ENCODE measurements around the gene AURKB. TPM values are rescaled to one million over a fixed set of nuclear protein-coding genes. Genes with fewer than 3 reads are reported as not detected.
"Not testable (repeated sequence)": the region's sequence is repeated elsewhere in the genome, so short reads cannot be mapped to it uniquely, and the experiment has no call there.

AURKB gene
- total RNA-seq, 1 experiment from 2014 or later: 81.3 TPM

- DNase-seq (ENCODE audit: low read depth): no peak
Observed at GRCh38 chr17:8189041-8189710, 21.2 kb downstream of the AURKB start.

GRCh38 chr17:8188263-8188839 is 22.0 kb downstream of the AURKB start:
- no peak for DNase-seq (ENCODE audit: low read depth)

GRCh38 chr17:8187517-8188262 is 22.7 kb downstream of the AURKB start:
- DNase-seq (ENCODE audit: low read depth): peak; percentile 100

DNA sequence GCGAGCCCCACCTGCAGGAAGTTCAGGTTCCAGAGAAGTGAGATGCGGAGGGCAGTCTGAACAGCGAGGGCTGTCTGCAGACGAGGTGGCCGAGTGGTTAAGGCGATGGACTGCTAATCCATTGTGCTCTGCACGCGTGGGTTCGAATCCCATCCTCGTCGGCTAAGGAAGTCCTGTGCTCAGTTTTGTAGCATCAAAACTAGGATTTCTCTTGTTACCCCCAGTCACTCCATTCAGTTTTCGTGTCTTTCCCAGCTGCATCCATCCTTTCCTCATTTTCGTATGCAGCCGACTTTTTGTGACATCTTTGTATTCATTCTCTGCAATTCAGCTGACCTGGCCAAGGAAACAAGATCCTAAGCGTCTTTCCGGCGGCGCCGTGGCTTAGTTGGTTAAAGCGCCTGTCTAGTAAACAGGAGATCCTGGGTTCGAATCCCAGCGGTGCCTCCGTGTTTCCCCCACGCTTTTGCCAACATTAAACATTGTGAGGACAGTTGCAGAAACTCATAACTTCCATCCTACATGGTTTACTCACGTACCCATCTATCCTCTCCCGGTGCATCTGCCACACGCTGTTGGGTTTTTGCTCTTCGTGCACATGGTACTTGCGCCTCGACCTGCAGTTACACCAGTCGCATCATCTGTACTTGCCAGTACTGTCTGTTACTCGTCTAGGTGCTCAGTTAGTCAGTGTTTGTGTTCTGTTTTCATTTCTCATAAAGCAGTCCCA is 23.4 kb downstream of the AURKB start:
- peak; percentile 95 for DNase-seq (ENCODE audit: low read depth)

- DNase-seq (ENCODE audit: low read depth): no peak
Observed at GRCh38 chr17:8186446-8186786, 24.0 kb downstream of the AURKB start.

DNA sequence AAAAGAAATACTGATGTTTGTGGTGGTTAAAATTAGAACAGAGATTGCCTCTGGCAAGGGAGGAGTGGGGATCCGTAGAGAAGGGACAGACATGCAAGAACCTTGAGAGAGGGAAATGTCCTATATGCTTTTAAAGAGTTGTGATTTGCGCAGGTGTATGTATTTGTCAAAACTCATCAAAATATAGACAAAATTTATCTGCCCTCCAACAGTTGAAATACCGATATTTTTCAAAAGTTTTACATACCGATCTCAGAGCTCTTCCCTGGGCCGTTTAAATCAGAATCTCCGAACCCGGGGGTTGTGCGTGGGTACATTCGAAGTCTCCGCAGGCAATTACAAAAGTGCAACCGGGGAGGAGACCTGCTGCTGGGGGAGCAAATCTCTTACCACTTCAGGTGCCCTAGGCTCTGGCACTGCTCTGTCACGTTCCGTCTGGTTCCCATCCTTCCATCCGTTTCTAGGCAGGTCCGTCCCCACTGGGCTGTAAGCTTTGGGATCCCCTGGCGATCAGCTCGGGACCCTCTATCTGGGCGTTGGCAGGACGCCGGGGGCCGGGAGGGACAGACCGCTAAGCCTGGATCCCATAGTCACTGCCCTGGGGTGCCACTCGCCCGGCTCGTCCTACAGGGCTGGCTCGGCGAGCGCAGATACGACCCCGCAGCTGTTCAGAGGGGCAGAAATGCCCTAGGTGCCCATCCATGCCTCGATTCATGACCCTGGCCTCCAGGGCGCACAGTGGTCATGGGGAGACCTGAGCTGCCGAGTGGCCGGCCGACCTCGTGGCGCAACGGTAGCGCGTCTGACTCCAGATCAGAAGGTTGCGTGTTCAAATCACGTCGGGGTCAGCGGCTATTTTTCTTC is 24.6 kb downstream of the AURKB start:
- DNase-seq (ENCODE audit: low read depth): peak; percentile 75

GRCh38 chr17:8176998-8177731 is 33.2 kb downstream of the AURKB start:
- no peak for DNase-seq (ENCODE audit: low read depth)

- peak; percentile 75 for DNase-seq (ENCODE audit: low read depth)
Observed at GRCh38 chr17:8176197-8176940, 34.0 kb downstream of the AURKB start, which contains the start of gene TMEM107. Gene TMEM107 (minus strand): TSS chr17:8176380. CDS start chr17:8176286, 94 bp downstream.

DNA sequence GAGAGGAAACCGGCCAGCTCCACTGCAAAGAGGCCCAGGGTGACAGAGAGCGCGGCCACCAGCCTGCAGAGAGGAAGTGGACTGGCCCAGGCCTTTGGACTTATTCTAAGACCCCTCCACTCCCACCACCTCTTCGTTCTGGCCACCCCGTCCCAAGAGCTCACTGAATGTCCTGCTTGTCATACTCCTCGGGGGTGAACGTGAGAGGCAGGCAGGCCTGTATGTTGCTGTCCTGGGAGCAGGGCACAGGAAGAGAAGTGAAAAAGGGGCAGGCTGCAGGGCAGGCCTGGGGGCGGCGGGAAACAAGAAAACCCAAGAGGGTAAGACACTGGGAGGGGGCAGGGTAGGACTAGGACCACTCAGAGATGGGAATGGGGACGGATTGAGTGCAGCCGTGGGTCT is 34.6 kb downstream of the AURKB start:
- DNase-seq (ENCODE audit: low read depth): no peak

DNA sequence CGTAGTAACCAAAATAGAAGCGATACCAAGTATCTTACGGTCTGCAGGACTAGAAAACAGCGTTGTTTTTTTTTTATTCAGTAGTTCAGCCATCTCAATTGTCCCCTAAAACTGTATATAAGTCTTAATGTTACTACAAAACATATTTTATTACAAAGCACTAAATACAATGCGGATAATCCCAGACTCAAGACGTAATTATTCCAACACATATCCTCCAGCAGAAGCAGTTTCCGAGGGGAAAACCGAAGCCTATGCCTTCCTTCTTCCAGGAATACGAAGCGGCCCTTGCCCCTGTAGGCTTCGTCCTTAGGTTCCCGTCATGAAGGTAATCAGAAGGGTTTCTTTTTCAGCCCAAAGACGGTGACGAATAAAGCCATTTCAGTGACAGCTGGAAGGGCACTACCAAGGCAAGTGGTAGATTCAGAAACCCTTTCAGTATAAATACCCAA is 36.5 kb downstream of the AURKB start:
- no peak for DNase-seq (ENCODE audit: low read depth)

DNA sequence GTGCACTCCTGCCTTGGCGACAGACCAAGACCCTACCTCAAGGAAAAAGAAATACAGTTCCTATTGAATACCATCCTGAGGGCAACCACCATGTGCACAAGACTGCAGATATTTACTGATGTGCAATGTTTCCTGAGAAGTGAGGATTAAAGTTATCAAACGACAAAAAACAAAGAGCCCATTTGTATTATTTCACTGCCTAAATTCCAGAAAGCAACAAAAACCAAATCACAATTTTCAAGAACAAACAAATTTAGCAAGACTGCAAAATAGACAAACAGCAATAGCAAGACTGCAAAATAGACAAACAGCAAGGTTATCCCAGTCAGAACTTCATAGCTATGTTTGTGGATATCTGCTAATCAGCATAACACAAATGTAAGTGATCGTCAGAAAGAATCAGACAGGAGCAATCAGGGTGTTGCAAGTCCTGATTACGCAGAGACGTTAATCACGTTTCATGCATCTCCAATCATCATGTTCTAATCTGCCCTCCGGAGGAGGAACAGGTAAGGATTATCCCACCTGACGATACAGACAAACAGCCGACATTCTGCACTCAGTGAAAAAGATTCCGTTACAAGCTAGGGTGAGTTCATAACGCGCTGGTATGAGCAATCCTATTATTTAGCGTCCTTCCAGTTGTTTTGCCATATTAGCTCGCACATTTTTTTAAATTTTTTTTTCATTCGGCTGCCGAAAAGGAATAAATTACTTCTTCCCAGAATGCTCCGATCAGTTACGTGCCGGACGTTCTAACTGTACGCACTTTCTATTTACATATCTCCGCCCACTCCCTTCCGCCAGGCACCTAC is 37.1 kb downstream of the AURKB start:
- peak; percentile 99 for DNase-seq (ENCODE audit: low read depth)

DNA sequence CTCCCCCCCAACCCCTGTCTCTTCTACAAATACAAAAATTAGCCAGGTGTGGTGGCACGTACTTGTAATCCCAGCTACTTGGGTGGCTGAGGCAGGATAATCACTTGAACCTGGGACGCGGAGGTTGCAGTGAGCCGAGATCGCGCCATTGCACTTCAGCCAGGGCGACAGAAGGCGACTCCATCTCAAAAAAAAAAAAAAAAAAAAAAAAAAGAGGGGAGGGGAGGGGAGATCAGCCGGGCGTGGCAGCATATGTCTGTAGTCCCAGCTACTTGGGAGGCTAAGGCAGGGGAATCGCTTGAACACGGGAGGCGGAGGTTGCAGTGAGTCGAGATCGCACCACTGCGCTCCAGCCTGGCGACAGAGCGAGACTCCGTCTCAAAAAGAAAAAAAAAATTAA is 40.2 kb downstream of the AURKB start:
- DNase-seq (ENCODE audit: low read depth): not testable (repeated sequence)

- DNase-seq (ENCODE audit: low read depth): no peak
Observed at GRCh38 chr17:8167526-8167925, 42.8 kb downstream of the AURKB start.

DNA sequence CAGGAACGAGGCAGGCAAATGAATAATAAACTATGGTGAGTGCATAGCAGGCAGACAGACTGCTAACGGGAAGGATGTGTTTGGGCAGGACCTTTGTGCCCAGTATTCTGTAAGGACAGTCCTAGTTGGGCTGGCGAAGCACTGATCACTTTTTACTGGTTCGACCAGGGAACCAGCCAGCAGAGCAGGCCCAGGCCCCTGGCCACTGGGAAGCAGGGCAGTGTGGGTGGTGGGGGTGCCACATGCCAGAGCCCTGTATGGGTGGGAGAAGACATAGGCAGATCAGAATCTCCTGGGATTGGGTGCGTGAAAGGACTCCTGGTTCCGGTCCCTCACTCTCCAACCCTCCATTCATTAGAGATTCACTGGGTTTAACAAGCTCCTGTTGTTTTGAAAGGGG is 43.6 kb downstream of the AURKB start:
- DNase-seq (ENCODE audit: low read depth): no peak

DNA sequence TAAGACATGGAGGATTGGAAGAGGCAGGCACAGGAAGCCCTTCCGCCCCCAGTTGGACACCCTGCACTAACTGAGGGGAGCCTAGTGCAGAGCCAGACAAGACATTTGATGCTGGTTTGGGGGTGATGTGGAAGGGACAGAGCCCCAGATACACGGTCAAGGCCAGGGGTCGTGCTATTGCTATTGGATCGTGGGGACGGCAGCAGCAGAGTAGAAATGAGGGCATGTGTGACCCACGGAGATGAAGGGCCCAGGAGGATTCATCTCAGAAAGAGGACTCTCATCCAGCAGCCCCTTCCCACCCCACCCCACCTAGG is 45.6 kb downstream of the AURKB start:
- DNase-seq (ENCODE audit: low read depth): no peak

DNA sequence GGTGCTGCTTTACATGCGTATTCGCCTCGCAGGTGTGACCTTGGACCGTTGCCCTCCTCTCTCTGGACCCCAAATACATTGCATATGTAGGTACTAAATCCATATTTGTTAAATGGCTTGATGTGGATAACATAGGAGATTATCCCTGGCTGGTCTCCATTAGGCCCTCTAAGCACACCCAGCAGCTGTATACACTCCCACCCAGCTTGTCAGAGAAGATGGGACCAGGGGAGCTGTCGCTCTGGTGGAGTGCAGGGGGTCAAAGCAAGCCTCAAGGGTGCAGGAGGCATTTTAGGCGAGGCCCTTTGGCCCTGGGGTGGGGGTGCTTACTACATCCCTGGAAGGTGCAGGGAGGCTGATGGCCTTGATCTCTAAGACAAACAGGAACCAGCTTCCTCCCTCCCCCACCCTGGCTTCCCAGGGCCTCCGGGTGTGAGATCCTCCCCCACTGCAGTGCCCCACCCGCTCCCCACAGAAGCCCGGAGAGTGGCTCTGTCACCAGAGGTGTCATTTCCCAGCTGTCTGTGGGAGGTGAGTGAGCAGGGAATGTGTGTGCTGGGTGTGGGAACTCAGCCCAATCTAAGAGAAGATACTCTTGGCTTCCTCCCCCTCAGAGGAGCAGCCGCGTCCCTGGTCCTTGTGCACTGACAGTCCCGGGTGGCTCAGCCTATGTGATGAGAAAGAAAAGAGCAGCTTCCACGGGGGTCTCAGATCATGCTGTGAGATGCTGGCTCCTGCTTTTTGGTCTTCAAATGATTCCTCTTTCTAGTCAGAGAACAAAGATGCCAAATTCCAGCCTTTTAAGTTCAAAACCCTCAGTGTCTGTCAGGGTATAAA is 46.2 kb downstream of the AURKB start:
- peak; percentile 79 for DNase-seq (ENCODE audit: low read depth)

DNA sequence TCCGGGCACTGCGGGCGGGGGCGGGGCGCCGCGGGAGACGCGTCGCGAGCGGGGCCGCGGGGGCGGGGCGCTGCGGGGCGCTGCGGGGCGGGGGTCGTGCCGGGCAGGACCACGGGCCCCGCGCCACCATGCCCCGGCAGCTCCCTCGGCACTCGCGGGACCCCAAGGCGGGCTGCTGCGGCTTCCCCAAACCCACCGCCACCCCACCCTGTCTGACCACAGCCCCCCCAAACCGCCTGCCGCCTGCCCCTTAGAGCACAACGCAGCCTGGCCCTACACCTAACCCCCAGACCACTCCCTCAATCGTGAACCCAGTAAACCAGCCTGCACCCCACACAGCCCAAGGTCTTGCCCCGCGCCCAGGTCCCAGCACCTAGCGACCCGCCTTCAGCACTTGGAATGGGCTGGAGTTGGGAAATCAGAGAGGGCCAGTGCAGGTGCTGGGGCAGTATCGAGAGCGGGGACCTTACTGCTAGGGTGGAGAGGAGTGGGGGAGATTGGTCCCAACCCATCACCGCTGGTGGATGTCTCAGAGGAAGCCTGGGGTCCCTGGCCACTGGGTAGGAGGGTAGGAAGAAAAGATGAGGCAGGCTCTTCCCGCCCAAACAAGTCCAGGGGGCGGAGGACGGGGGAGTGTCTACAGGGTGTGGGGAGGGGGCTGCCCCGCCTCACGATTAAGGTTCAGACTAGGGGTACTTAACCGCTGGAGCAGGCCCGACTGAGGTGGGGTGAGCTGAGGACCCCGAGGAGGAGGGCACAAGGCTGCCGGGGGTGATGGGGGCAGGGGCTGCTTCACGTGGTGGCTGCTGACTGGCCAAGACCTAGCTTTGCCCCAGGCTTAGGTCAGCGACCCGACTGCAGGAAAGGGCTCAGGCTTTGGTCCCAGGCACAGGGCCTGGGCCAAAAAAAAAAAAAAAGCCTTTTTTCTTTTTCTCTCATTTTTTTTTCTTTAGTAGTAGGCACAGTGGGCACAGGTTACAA is 47.1 kb downstream of the AURKB start:
- no peak for DNase-seq (ENCODE audit: low read depth)

Data from LHCN-M2 (cell line).